ENCODE measurements around the gene SIRPA. TPM values are rescaled to one million over a fixed set of nuclear protein-coding genes. Genes with fewer than 3 reads are reported as not detected.
A peak's percentile ranks its signal among the peaks of the same experiment; 100 is the strongest.

SIRPA gene
- total RNA-seq, 1 experiment from 2014 or later: 6.0 TPM

DNA sequence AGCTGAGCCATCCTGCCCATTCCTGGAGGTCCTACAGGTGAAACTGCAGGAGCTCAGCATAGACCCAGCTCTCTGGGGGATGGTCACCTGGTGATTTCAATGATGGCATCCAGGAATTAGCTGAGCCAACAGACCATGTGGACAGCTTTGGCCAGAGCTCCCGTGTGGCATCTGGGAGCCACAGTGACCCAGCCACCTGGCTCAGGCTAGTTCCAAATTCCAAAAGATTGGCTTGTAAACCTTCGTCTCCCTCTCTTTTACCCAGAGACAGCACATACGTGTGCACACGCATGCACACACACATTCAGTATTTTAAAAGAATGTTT, 44.0 kb downstream of the SIRPA start:
- Mint-ChIP-seq H3K27me3 (ENCODE audit: low read depth) (peaks cover 22% of the 10 kb centered on the region), H3K27ac (peak overlapping the region in 1 of 3 experiments; percentile 32; a peak in 1 of 7 replicates), H3K9me3 (no peaks in the 10 kb centered on the region), H3K4me1 (peaks cover 5 to 8% of the 10 kb centered on the region in 2 experiments; a peak in 1 of 4 replicates), H3K36me3 (ENCODE audit: insufficient read depth in 1 of 3, low read depth in 3 of 3) (peaks cover 2 to 10% (median 6%) of the 10 kb centered on the region in 3 experiments; a peak in 5 of 7 replicates), H3K4me3 (no peak overlapping the region)
- Histone ChIP-seq H3K79me2 (ENCODE audit: insufficient read depth, low read length) (no peaks in the 10 kb centered on the region), H2BK12ac (ENCODE audit: insufficient read length, low read depth, low read length) (no peak overlapping the region), H3K9me3 (ENCODE audit: control insufficient read depth, low read depth, low read length) (no peaks in the 10 kb centered on the region), H3K4me2 (ENCODE audit: insufficient read depth, insufficient read length, low read length) (no peak overlapping the region), H3K23me2 (ENCODE audit: insufficient read length, low read depth, low read length, poor library complexity, severe bottlenecking) (no peaks in the 10 kb centered on the region), H2BK5ac (ENCODE audit: insufficient read length, low read length) (no peak overlapping the region), H2BK120ac (ENCODE audit: low read depth, low read length, poor library complexity, severe bottlenecking) (no peak overlapping the region), H3K56ac (ENCODE audit: insufficient read length, low read depth, low read length) (no peak overlapping the region), H3K4me1 (ENCODE audit: insufficient read depth, low read length) (no peaks in the 10 kb centered on the region), H3K4ac (ENCODE audit: low read depth, low read length) (no peak overlapping the region), H3K14ac (ENCODE audit: insufficient read depth, low read length) (no peak overlapping the region), H4K8ac (replicated peaks; ENCODE audit: insufficient read length, low read depth, low read length) (no peak overlapping the region), H4K91ac (ENCODE audit: insufficient read length, low read depth, low read length) (no peak overlapping the region), H2AFZ (ENCODE audit: low read length) (no peak overlapping the region), H3T11ph (ENCODE audit: low read length) (no peak overlapping the region), H2BK20ac (ENCODE audit: low read depth, low read length, poor library complexity, severe bottlenecking) (no peak overlapping the region), H3K23ac (ENCODE audit: insufficient read length, low read depth, low read length) (no peak overlapping the region), H3K18ac (ENCODE audit: insufficient read length, low read depth, low read length) (no peak overlapping the region), H3K79me1 (ENCODE audit: insufficient read depth, low read depth, low read length, poor library complexity, severe bottlenecking) (no peaks in the 10 kb centered on the region), H2AK5ac (ENCODE audit: insufficient read length, low read length) (no peak overlapping the region), H3K27ac (ENCODE audit: insufficient read length, low read depth, low read length) (no peak overlapping the region), H4K20me1 (ENCODE audit: control insufficient read depth, insufficient read depth, insufficient read length) (no peaks in the 10 kb centered on the region), H3K9ac (ENCODE audit: extremely low read depth, insufficient read length, low read length) (no peak overlapping the region), H3K27me3 (ENCODE audit: insufficient read depth, low read length) (no peaks in the 10 kb centered on the region), H2BK15ac (ENCODE audit: low read depth, low read length) (no peak overlapping the region), H4K5ac (ENCODE audit: insufficient read length, low read depth, low read length) (no peak overlapping the region)
- TF ChIP-seq, protein P1, sequence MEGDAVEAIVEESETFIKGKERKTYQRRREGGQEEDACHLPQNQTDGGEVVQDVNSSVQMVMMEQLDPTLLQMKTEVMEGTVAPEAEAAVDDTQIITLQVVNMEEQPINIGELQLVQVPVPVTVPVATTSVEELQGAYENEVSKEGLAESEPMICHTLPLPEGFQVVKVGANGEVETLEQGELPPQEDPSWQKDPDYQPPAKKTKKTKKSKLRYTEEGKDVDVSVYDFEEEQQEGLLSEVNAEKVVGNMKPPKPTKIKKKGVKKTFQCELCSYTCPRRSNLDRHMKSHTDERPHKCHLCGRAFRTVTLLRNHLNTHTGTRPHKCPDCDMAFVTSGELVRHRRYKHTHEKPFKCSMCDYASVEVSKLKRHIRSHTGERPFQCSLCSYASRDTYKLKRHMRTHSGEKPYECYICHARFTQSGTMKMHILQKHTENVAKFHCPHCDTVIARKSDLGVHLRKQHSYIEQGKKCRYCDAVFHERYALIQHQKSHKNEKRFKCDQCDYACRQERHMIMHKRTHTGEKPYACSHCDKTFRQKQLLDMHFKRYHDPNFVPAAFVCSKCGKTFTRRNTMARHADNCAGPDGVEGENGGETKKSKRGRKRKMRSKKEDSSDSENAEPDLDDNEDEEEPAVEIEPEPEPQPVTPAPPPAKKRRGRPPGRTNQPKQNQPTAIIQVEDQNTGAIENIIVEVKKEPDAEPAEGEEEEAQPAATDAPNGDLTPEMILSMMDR (conservative IDR thresholded peaks at IDR 0.05): no peak
- WGBS (ENCODE audit: extremely low coverage, insufficient read length, low lambda C conversion rate): no CpG with 5 or more reads among the region's 4 CpGs
- no peak for DNase-seq

Measured in H9 (cell line).